GM21786 (cell line): Measurements from ENCODE around the gene ATG2B.

ENCODE experiments used
- ATAC-seq: cut with Tn5 transposase; IDR thresholded peaks from one replicate; pipeline ENCODE4 v1.9.1; 2021; ENCODE audit not compliant: unreplicated experiment

ATG2B gene

GRCh38 chr14:96316087-96316486 lies 47.1 kb downstream of the ATG2B start:
- no peak for ATAC-seq

DNA sequence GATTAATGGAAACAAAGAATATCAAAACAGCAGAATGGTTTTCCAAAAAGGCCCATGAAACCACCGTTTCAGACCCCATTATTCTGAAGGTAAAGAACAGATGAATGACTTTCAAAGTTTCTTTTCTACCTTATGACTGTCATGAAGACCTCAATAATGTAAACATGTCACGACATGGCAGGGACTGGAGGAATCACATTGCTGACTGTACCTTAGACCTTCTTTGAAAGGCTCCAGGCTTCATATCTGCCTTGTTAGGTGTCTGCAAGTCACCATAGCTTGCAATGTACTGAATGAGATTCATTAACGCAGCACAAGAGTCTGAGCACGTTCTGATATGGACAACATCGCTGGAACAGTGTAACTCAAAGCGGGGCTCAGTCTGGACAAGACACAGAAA lies 52.2 kb downstream of the ATG2B start:
- no peak for ATAC-seq

- no peak for ATAC-seq
Measured at GRCh38 chr14:96309896-96310330, 53.2 kb downstream of the ATG2B start.

- no peak for ATAC-seq
Measured at GRCh38 chr14:96309133-96309895, 53.8 kb downstream of the ATG2B start.

DNA sequence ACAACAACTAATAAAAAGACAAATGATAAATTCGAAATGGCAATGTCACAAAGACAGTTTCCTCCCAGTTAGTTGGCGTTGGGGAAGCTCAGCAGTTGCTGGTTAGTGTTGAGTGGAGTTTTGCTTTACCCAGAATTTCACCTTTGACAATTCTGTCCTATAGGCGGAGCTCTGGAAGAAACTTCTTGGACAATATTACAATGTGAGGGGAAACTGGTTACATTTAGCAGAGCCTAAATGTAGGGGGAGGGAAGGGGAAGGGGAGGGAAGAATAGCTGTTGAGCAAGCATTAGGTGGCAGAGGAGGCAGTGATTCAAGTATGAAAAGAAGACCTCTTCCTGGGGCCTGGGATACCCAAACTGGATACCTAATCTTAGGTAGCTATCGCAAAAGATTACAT lies 55.7 kb downstream of the ATG2B start:
- no peak for ATAC-seq

DNA sequence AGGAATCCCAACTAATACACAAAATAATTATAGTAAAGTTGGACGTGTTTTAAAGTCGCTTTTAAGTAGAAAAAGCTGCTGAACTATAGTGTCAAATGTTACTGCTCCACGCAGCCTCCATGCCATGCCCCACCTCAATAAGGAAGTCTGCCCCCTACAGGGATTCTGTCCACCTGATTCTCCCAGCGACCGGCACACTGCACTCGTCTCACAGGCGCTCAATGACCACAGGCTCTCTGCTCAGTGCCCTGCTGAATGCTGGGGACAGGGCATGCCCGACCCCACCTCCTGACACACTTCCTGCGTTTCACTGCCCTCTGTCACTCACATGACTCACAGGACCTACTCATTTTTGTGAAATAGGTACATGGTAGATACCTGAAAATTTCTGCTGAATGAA lies 58.2 kb downstream of the ATG2B start:
- ATAC-seq, result no peak

- ATAC-seq, result no peak
Measured at GRCh38 chr14:96303981-96304380, 59.2 kb downstream of the ATG2B start.

GRCh38 chr14:96299441-96299840 lies 63.7 kb downstream of the ATG2B start:
- ATAC-seq, result no peak

DNA sequence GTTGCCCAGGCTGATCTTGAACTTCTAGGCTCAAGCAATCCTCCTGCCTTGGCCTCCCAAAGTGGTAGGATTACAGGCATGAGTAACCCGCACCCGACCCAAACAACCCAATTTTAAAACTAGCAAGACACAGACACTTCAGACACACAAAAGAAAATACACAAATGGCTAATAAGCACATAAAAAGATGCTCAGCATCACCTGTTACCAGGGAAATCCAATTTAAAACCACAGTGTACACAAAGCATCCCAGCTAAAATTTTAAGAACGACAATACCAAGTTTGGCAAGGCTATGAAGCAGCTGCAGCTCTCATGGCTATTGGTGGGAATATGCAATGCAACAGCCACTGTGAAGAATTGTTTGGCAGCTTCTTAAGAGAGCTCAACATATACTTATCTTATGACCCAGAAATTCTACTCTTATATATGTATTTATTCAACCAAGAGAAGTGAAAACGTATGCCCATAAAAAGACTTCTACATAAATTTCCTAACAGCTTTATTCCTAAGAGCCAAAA lies 65.1 kb downstream of the ATG2B start:
- no peak for ATAC-seq

DNA sequence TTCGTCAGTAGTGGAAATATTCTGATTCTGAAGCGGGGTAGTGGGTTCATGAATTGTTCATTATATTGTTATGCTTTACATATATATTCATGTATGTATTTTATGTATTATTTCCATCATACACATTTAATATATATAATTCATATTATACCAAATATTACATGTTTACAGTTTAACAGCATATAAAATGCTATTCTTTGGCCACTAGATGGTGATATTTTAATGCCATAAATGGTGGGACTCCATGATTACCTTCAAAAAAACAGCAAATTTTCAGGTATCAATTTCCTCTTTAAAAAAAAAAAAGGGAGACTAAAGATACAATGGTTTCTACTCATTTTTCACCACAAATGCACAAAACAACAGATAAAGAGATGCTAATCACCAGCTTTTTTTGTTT lies 66.1 kb downstream of the ATG2B start:
- ATAC-seq, result no peak

GRCh38 chr14:96294246-96294645 lies 68.9 kb downstream of the ATG2B start:
- no peak for ATAC-seq

- ATAC-seq, result no peak
Measured at GRCh38 chr14:96287856-96288255, 75.3 kb downstream of the ATG2B start.

DNA sequence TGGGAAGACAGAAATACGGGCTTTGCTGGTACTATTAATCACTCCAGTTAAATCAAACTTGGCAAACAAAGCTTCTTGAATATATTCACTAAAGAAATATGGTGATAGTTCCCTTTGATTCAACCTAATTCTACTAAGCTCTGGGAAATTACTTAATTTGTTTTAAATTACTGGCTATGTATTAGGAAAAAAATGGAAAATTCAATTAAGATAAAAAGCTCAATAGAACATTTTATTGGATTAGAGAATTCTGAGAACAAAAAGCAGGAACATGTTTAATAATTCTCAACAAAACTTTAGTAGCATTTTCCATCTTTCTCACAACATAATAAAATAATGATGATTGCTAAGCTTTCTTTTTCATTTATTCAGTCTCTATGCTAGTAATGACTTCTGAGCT lies 76.9 kb downstream of the ATG2B start:
- no peak for ATAC-seq

GRCh38 chr14:96285667-96286066 lies 77.5 kb downstream of the ATG2B start:
- ATAC-seq, result no peak

DNA sequence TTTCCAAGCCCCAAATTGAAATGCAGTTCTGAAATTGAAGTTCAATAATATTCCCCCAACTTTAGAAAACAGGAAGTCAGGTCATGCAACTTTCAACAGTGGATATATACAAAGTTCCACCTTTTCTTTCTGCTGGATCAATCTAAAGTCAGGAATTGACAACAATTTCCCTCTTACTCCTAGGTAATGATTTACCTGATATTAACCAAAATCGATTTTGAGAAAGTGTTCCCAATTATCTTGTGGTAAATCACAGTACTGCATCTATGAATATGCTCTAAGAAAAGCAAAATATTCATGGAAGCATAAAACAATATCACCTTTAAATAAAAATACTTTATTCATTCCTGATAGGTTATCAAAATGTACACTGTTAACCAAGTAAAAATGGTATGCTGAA lies 78.7 kb downstream of the ATG2B start:
- ATAC-seq, result no peak

DNA sequence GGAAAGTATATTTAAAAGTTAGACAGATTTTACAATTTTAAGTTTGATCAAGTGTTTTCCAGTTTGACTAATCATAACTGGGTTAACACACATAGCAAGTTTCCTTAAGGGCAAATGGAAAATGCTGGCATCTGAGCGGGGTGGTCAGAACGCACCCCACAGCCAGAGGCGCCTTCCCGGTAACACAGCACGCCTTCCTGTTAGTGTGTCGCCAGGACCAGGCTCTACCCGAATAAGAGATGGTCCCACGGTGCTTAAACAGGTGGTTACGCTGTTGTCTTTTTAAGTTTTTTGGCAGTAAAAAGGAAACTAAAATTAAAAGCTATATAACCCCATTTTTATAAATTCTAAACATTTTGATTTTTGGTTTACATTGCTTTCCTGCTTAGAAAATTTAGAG lies 79.1 kb downstream of the ATG2B start:
- ATAC-seq, result no peak

GRCh38 chr14:96281486-96281885 lies 81.7 kb downstream of the ATG2B start:
- ATAC-seq, result no peak

GRCh38 chr14:96280104-96280503 lies 83.0 kb downstream of the ATG2B start:
- no peak for ATAC-seq

GRCh38 chr14:96279564-96279963 lies 83.6 kb downstream of the ATG2B start:
- no peak for ATAC-seq

DNA sequence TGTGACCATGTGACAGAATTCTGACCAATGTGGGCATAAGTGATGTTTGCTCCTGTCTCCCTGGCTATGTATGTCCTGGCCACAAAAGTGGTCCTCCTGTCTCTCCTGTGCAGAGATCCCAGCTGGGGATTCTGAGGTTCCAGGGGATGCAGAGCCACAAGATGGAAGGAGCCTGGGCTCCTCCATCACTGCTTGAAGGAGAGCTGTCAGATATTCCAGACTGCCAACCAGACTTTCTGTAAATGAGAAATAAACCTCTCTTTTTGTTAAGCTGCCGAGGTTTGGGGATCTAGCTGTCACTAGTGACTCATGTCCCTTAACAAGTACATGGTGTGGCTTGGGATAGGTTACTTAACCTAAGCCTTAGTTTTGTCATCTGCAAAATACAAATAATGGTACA lies 85.3 kb downstream of the ATG2B start:
- no peak for ATAC-seq

DNA sequence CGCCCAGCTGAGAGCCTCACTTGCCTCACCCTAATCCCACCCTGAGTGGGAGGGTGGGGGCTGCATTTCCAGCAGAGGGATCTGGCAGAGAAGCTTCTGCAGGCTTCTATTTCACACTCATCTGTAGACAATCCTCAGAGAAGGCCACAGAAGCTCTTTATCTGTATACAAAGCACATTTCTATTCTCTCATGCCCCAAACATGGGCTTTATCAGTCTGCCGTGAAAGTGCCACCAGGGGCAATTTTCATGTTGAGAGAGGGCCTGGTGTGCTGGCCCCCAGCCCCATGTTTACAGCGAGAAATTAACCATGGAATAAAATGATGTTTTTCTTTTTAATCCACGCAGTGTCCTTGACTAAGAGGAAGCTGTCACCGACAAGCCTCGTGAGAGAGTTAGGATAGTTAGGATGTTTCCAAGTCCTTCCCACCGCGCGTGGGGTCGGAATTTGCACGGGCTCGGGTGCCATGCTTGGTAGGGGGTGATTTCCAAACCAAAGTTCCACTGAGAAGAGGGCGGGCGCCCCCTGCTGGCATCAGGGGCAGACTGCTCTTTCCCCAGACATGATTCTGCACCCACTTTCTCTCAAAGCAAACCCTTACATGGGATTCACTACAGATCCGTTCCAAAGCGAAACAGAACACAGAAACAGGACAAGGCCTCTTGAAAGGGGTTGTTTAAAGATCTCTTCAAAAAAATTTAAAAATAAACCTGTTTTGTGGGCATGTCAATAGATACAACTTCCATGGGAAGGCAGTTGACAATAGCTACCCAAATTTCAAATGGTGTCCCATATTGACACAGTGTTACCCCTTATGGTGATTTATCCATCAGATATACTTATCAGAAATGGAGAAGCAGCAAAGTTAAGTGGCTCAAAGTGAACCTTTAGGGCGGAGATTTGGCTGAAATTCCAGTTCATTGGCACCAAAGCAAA lies 87.7 kb downstream of the ATG2B start:
- no peak for ATAC-seq

DNA sequence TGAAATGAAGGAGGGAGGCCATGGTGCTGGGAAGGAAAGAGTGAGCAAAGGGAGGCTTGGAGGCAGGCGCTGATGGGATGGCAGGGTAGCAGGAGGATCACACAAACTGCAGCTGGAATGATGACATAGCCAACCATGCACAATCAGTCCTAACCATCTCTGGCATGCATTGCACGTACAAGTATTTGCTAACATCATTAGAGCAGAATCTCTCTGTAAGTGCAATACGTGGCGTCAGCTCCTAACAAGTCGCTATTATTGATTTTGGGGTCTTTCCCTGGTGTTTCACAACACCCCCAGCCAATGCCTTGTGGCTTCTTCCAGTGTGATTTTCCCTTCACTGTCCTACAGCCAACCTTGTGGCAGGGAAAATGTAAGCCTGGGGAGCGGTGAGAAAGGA lies 88.6 kb downstream of the ATG2B start:
- no peak for ATAC-seq
